Endothelial cell of umbilical vein (primary cell): ENCODE results near the gene C6orf136. TPM values are rescaled to one million over a fixed set of nuclear protein-coding genes. Genes with fewer than 3 reads are reported as not detected.

Experiments
- BruUV-seq: library from RNA; stranded (reverse); fragments of 400-500 nt; replicated peaks from 2 replicates; lab custom pipeline; 2021; lab: Mats Ljungman, UMichigan
- CTCF ChIA-PET: fragments of 300-600, 350-600 bp; sonication (Branson Sonifier 250); formaldehyde crosslinking; loops from one replicate; lab custom pipeline; 2021; ENCODE audit warnings: antibody characterized with exemption, inconsistent platforms; lab: Charles Lee
- POLR2A ChIA-PET: fragments of 300-600, 350-600 bp; sonication (Branson Sonifier 250); formaldehyde crosslinking; loops from one replicate; lab custom pipeline; 2021; ENCODE audit warnings: antibody characterized with exemption, inconsistent platforms; lab: Charles Lee
- DNase-seq: peaks from one replicate; pipeline ENCODE4 v3.0.0-alpha.2; 2011; ENCODE audit warnings: low read depth, low spot score
- FAIRE-seq: peaks from 2 replicates; lab custom pipeline; 2011; peaks lifted over from hg19 to GRCh38; lab: Jason Lieb, UNC
- H2AFZ ChIP-seq: 2 replicates; pipeline ENCODE4 v1.6.0; 2012; ENCODE audit warnings: low read depth, low read length, control low read depth, inconsistent platforms
- H3K27ac ChIP-seq: 2 replicates; pipeline ENCODE4 v1.5.1; 2011; ENCODE audit warnings: low read depth, mild to moderate bottlenecking, control low read depth, low read length, moderate library complexity; ENCODE audit not compliant: insufficient read depth
- H3K27me3 ChIP-seq, 2 experiments: 2 replicates each; pipeline versions ENCODE4 v1.6.0 to v1.6.1; 2011; ENCODE audit warnings: low read length in 2 of 2, mixed read lengths in 1 of 2; ENCODE audit not compliant: control insufficient read depth in 2 of 2, insufficient read depth in 2 of 2
- H3K36me3 ChIP-seq, 2 experiments: 2 replicates in 1 of 2; 3 replicates in 1 of 2; pipeline ENCODE4 v1.5.1; 2011; ENCODE audit warnings: low read length in 2 of 2, mild to moderate bottlenecking in 1 of 2, moderate library complexity in 1 of 2; ENCODE audit not compliant: control insufficient read depth in 2 of 2, insufficient read depth in 2 of 2; ENCODE audit errors: extremely low read depth in 1 of 2
- H3K4me1 ChIP-seq: 3 replicates; pipeline ENCODE4 v1.5.1; 2011; ENCODE audit warnings: mild to moderate bottlenecking, low read length; ENCODE audit not compliant: control insufficient read depth, insufficient read depth; ENCODE audit errors: extremely low read depth
- H3K4me2 ChIP-seq: 2 replicates; pipeline ENCODE4 v1.6.1; 2011; ENCODE audit warnings: low read length, control low read depth, mixed read lengths; ENCODE audit not compliant: insufficient read depth
- H3K4me3 ChIP-seq, 3 experiments: fragments of 200-600 bp in 1 of 3; sonication (generic), shearing (Covaris generic) in 1 of 3; replicated peaks in 1 of 3; 2 replicates each; pipeline ENCODE4 v1.5.1; 2011 to 2016; ENCODE audit warnings: control low read depth in 3 of 3, low read length in 3 of 3, mild to moderate bottlenecking in 2 of 3, inconsistent platforms in 1 of 3, low read depth in 1 of 3, moderate library complexity in 1 of 3; ENCODE audit not compliant: insufficient read depth in 1 of 3
- H3K79me2 ChIP-seq: 2 replicates; pipeline ENCODE4 v1.6.0; 2012; ENCODE audit warnings: low read length, inconsistent platforms; ENCODE audit not compliant: control insufficient read depth, insufficient read depth
- H3K9ac ChIP-seq: replicated peaks from 2 replicates; pipeline ENCODE3; 2011; ENCODE audit warnings: low read length, control low read depth; ENCODE audit not compliant: insufficient read depth; ENCODE audit errors: extremely low read depth
- H3K9me1 ChIP-seq: replicated peaks from 3 replicates; pipeline ENCODE4 v1.6.0; 2011; ENCODE audit warnings: mild to moderate bottlenecking, low read length; ENCODE audit not compliant: control insufficient read depth, insufficient read depth; ENCODE audit errors: extremely low read depth
- H3K9me3 ChIP-seq: replicated peaks from 2 replicates; pipeline ENCODE4 v1.5.1; 2012; ENCODE audit warnings: low read length, inconsistent platforms; ENCODE audit not compliant: control insufficient read depth, insufficient read depth
- H4K20me1 ChIP-seq: replicated peaks from 2 replicates; pipeline ENCODE3; 2011; ENCODE audit warnings: mild to moderate bottlenecking, low read length; ENCODE audit not compliant: control insufficient read depth, insufficient read depth; ENCODE audit errors: extremely low read depth
- EZH2 ChIP-seq: IDR thresholded peaks from 2 replicates; pipeline ENCODE4 v1.6.1; 2012; ENCODE audit warnings: borderline replicate concordance, low read depth, mild to moderate bottlenecking, moderate library complexity, low read length, inconsistent platforms; ENCODE audit not compliant: severe bottlenecking
- FOS ChIP-seq: IDR thresholded peaks from 2 replicates; pipeline ENCODE4 v1.6.1; 2011; ENCODE audit warnings: mild to moderate bottlenecking, low read length, moderate library complexity, borderline replicate concordance; ENCODE audit not compliant: insufficient read depth
- GATA2 ChIP-seq: IDR thresholded peaks from 2 replicates; pipeline ENCODE4 v1.7.0; 2011; ENCODE audit warnings: low read depth, mild to moderate bottlenecking, moderate library complexity, mixed read lengths, low read length; ENCODE audit not compliant: insufficient read length, insufficient read depth
- JUN ChIP-seq: IDR thresholded peaks from 2 replicates; pipeline ENCODE4 v1.6.1; 2011; ENCODE audit warnings: borderline replicate concordance, low read depth; ENCODE audit not compliant: insufficient read length, insufficient read depth
- MAX ChIP-seq: IDR thresholded peaks from 2 replicates; pipeline ENCODE4 v1.6.1; 2011; ENCODE audit not compliant: insufficient read depth, insufficient read length
- MYC ChIP-seq: IDR thresholded peaks from one replicate; pipeline ENCODE4 v1.6.1; 2011; ENCODE audit warnings: mild to moderate bottlenecking, low read depth, low read length
- POLR2A ChIP-seq: IDR thresholded peaks from 2 replicates; pipeline ENCODE4 v1.6.1; 2012; ENCODE audit warnings: low read depth, mild to moderate bottlenecking, control low read depth, low read length
- POLR2AphosphoS5 ChIP-seq: IDR thresholded peaks from 2 replicates; pipeline ENCODE4 v1.6.1; 2012; ENCODE audit warnings: low read depth, mild to moderate bottlenecking, control low read depth, low read length, moderate library complexity; ENCODE audit not compliant: insufficient read depth
- dilution Hi-C: fragments of 300-500 bp; cut with MboI; formaldehyde crosslinking; loops from one replicate; pipeline ENCODE4 v1.15.0; 2019; ENCODE audit warnings: low sequenced_read_pairs; ENCODE audit not compliant: extremely low pct_ligation_motif_present
- intact Hi-C: fragments of 100-400 bp; cut with micrococcal nuclease; formaldehyde crosslinking; loops from one replicate; pipeline ENCODE4 v1.10.0; 2022
- polyA plus RNA-seq, 4 experiments: library from polyadenylated mRNA; depleted of rRNA in 3 of 4; stranded (reverse) in 3 of 4; unstranded in 1 of 4; fragments of >200 nt; gene quantifications; 2 replicates each; pipeline versions ENCODE4 v1.2.1 to v1.2.3, GENCODE V29; 2011 to 2012; ENCODE audit warnings: missing spikeins in 1 of 4
- total RNA-seq: library from RNA; stranded (reverse); gene quantifications from 2 replicates; pipeline ENCODE4 v1.2.3, GENCODE V29; 2021
- TF ChIP-seq, protein P1 (sequence below), 2 donors: IDR thresholded peaks; 1 replicate in 1 of 2; 2 replicates in 1 of 2; pipeline ENCODE4 v1.5.1; 2011; ENCODE audit warnings: low read length in 2 of 2, mild to moderate bottlenecking in 2 of 2, moderate library complexity in 2 of 2, control low read depth in 1 of 2, inconsistent platforms in 1 of 2, low read depth in 1 of 2; ENCODE audit not compliant: insufficient read depth in 1 of 2; ENCODE audit errors: extremely low read depth in 1 of 2

Gene C6orf136
- total and polyA plus RNA-seq, 2 donors (not counting 3 experiments of a cell fraction or from before 2014, with no cell fraction given), result 19.1 to 21.0 TPM

DNA sequence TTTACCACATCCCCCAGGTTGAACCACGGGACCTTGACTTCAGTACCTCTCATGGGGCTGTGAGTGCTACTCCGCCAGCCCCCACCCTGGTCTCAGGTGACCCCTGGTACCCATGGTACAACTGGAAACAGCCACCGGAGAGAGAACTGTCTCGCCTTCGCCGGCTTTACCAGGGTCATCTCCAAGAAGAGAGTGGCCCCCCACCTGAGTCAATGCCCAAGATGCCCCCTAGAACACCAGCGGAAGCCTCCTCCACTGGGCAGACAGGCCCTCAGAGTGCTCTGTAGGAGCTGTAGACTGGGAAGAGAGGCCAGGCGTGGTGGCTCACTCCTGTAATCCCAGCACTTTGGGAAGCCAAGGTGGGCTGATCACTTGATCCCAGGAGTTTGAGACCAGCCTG, 21.4 kb upstream of the C6orf136 start:
- intact Hi-C loops (no loop called here), dilution Hi-C loops (no loop called here)
- no peak overlapping the region for H3K4me2 ChIP-seq
- H3K9me3 ChIP-seq, result no peaks in the 10 kb centered on the region
- no peaks in the 10 kb centered on the region for H3K9me1 ChIP-seq
- FAIRE-seq (no peak), DNase-seq (no peak)
- no peak overlapping the region for H3K27ac ChIP-seq
- POLR2A ChIA-PET, result no interaction called here
- H3K9ac ChIP-seq, result no peak overlapping the region
- H3K4me3 ChIP-seq, result no peak overlapping the region
- H4K20me1 ChIP-seq, result no peaks in the 10 kb centered on the region
- H3K36me3 ChIP-seq, result peaks cover 4 to 12% of the 10 kb centered on the region in 2 experiments
- CTCF ChIA-PET, result interaction anchor here (1.5 to 2.1 kb wide), 2 partner anchors 47 to 105 kb away, joined by 4 to 13 read pairs; partner anchors contain the start of gene DHX16
- H3K79me2 ChIP-seq, result no peaks in the 10 kb centered on the region
- no peaks in the 10 kb centered on the region for H3K27me3 ChIP-seq
- TF ChIP-seq EZH2 (no peak), GATA2 (no peak), POLR2AphosphoS5 (no peak), POLR2A (no peak), MAX (no peak), JUN (no peak), FOS (no peak), MYC (no peak)
- TF ChIP-seq, protein P1, sequence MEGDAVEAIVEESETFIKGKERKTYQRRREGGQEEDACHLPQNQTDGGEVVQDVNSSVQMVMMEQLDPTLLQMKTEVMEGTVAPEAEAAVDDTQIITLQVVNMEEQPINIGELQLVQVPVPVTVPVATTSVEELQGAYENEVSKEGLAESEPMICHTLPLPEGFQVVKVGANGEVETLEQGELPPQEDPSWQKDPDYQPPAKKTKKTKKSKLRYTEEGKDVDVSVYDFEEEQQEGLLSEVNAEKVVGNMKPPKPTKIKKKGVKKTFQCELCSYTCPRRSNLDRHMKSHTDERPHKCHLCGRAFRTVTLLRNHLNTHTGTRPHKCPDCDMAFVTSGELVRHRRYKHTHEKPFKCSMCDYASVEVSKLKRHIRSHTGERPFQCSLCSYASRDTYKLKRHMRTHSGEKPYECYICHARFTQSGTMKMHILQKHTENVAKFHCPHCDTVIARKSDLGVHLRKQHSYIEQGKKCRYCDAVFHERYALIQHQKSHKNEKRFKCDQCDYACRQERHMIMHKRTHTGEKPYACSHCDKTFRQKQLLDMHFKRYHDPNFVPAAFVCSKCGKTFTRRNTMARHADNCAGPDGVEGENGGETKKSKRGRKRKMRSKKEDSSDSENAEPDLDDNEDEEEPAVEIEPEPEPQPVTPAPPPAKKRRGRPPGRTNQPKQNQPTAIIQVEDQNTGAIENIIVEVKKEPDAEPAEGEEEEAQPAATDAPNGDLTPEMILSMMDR (IDR thresholded peaks at IDR 0.05; ENCODE audit: extremely low read depth in 1 of 2, insufficient read depth in 1 of 2, low read depth in 1 of 2, low read length in 2 of 2), result no peak
- no TSS peak for BruUV-seq
- peaks cover 8% of the 10 kb centered on the region for H3K4me1 ChIP-seq
- no peak overlapping the region for H2AFZ ChIP-seq
